ENCODE results near the gene ESYT2.
"Not testable (repeated sequence)": the region's sequence is repeated elsewhere in the genome, so short reads cannot be mapped to it uniquely, and the experiment has no call there.

Gene ESYT2

GRCh38 chr7:158854681-158855081 lies 25.4 kb upstream of the ESYT2 start:
- no peak for DNase-seq

DNA sequence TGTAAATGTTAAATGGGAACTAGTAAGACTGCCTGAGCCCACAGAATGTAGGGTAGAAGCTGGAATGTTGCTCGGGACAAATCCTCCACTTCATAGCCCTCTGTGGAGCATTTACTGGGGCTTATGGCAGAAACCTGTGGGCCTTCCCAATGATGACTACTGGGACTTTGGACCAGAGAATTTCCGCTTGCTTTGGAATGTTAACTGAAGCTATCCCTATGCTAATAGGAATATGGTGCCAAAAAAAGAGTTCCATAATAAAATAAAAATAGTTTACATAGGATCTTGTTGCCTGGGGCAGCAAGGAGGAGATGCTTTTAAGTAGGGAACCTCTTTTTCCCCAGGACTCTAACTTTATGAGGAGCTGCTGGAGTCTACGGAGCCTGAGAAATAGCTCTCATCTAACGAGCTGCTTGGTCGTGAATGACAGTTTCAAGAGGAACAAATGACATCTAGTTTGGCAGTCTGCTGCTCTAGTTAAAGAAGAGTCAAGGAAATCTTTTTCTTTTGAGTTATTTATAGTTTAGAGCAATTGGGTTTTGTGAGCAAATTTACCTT lies 21.3 kb upstream of the ESYT2 start:
- DNase-seq = no peak

- DNase-seq = no peak
Observed at GRCh38 chr7:158849768-158850544, 20.6 kb upstream of the ESYT2 start.

DNA sequence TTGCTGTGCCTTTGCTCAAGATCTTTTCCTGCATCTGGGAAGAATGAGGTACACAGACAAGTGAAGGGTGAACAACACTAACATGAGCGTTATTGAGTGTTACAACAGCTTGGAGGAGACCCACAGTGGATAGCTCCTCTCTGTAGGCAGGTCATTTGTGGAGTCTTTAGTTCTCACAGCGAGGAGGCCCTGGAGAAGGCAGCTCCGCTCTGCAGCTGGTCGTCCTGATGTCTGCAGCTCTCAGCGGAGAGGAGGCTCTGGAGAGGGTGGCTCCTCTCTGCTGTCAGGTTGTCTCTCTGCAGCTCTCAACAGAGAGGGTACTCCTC lies 20.1 kb upstream of the ESYT2 start:
- DNase-seq = no peak

GRCh38 chr7:158847451-158847866 lies 18.1 kb upstream of the ESYT2 start:
- DNase-seq = no peak

- DNase-seq = no peak
Observed at GRCh38 chr7:158846304-158846703, 17.0 kb upstream of the ESYT2 start.

DNA sequence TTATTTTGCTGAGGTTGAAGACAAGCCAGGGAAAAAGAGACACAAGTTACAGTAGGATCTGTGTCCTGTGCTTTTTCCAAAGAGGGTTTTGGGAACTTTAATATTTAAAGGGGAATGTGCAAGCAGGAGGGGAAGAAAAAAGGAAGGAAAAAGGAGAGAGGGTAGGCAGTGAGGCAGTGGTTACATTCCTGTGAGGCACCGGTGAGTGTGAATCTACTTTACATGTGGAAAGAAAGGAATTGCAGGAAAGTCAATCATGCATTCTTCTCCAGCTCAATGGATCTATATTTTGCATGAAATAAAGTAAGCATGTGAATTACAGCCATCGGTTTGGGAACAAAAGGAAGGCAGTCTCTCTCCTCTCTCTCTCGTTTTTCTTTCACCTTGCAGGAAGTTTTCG lies 14.5 kb upstream of the ESYT2 start:
- no peak for DNase-seq

- no peak for DNase-seq
Observed at GRCh38 chr7:158842486-158842885, 13.2 kb upstream of the ESYT2 start.

DNA sequence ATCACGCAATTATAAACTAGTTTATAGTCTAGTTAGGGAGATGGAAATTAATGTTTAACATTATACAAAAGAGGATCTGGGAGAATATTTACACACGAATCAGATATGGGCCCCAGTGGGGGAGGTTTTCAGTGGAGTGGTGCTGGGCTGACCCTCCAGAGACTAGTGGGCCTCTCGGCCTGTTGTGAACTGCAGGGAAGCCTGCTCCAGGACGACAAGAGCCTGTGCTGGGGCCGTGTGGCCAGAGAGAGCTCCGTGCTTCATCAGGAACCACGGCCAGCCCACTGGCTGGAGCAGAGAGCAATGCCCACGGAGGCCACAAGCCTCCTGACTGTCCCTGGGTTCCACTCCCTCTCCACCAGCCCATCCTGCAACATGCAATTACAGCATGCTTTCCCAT lies 11.3 kb upstream of the ESYT2 start:
- no peak for DNase-seq

DNA sequence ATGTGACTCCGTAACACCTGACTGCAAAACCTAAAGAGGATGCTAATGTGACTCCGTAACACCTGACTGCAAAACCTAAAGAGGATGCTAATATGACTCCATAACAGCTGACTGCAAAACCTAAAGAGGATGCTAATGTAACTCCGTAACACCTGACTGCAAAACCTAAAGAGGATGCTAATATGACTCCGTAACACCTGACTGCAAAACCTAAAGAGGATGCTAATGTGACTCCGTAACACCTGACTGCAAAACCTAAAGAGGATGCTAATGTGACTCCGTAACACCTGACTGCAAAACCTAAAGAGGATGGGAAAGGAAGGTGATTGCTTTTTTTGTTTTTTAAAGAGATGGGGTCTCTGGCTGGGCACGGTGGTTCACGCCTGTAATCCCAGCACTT lies 9.9 kb upstream of the ESYT2 start:
- DNase-seq = not testable (repeated sequence)

DNA sequence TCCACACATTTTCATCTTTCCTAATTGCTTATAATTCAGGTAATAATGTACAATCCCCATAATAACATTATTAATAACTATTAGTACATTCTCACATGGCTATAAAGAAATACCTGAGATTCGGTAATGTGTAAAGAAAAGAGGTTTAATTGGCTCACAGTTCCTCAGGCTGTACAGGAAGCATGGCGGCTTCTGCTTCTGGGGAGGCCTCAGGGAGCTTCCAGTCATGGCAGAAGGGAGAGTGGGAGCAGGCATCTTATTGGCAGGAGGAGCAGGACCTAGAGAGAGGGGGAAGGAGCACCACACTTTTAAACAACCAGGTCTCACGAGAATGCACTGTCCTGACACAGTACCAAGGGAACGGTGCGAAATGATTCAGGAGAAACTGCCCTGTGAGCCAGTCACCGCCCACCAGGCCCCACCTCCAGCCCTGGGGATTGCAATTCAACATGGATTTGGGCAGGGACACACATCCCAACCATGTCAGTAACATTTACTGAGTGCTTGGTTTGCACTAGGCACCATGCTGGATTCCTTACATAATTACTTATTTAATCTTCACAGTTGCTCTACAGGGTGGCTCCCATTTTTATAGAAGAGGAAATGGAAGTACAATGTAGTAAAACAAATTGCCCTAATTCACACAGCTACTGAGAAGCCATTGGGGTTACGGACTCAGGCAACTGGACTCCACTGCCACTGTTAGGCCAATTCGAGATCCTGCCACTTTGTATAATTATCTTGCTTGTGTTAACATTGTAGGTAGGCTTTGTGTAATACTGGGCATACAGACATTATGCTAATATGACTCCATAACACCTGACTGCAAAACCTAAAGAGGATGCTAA lies 8.7 kb upstream of the ESYT2 start:
- DNase-seq = no peak

DNA sequence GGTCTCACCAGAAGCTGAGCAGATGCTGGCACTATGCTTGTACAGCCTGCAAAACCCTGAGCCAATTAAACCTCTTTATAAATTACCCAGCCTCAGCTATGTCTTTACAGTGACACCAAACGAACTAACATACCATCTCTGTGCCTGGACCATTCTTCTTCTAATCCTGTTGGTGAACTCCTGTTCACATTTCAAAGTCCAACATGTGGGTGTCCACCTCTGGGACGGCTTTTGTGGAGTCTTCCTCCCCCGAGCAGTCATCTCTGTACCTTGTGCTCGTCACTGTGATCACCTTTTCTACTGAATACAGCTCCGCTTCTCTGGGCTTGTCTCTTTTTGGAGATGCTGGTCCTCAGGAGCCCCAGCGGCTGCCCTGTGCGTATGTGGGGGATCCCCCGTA lies 7.4 kb upstream of the ESYT2 start:
- DNase-seq = no peak

- no peak for DNase-seq
Observed at GRCh38 chr7:158834878-158835784, 5.8 kb upstream of the ESYT2 start.

- no peak for DNase-seq
Observed at GRCh38 chr7:158832994-158833393, 3.7 kb upstream of the ESYT2 start.

GRCh38 chr7:158831738-158832091 lies 2.4 kb upstream of the ESYT2 start:
- no peak for DNase-seq

DNA sequence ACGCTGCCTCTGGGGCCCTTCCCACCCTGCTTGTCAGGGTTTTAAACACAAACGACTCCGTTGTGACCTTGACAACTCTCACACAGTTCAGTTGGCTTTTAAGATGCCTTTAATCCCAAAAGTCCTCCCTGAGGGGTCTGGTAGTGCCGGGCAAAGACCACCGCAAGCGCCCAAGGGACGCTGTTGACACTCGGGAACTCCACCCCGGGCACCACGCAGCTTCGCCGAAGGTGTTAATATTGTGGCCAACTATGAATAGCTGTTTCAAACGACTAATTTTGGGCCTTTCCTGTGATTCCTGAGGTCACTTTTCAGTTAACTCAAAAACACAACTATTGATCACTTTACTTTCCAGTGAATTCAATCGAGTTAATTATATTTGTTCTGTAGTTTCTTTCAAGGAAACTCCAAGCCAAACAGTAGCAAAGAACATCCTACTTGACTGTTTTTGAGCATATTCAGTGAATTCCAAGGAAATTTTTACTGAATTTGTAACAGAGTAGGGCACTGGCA lies 958 bp upstream of the ESYT2 start:
- no peak for DNase-seq

GRCh38 chr7:158829021-158829341 lies 328 bp downstream of the ESYT2 start:
- peak; percentile 73 for DNase-seq

DNA sequence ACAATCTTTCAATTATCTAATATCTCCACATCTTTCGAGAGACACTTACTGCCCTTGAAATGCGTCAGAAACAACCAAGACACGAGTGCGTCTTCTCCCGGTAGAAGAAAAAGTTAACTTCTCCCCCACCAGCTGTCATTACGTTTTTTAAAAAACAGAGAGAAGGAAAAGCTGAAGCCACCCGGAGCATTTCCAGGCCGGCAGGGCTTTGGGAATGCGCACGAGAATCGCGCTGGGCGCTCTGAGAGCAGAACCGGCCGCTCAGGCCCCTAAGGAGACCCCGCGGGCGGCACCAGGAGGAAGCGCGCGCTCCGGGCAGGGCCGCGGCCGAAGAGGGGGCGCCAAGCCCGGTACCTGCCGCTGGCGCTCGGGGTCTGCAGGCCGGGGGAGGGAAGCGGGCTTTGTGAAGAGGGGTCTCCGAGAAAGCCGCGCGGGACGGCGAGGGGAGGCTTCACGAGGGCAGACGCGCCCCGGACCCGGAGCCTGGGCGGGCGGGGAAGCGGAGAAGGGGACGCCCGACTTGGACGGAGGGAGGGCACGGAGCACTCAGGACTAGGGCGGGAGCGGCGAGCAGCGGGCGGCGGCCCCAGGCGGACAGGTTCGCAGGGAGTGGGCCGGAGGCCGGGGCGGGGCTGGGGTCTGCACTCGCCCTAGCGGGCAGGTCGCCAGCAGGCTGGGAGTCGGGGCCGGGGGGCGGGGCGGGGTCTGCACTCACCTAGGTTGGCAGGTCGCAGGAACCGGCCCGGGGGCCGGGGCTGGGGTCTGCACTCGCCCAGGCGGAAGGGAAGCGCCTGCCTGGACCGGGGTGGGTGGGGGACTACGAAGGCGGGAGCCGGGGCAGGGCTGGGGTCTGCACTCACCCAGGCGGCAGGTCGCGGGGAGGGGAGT lies 932 bp downstream of the ESYT2 start:
- DNase-seq = no peak

- peak; percentile 24 for DNase-seq
Observed at GRCh38 chr7:158827411-158828132, 1.7 kb downstream of the ESYT2 start.

DNA sequence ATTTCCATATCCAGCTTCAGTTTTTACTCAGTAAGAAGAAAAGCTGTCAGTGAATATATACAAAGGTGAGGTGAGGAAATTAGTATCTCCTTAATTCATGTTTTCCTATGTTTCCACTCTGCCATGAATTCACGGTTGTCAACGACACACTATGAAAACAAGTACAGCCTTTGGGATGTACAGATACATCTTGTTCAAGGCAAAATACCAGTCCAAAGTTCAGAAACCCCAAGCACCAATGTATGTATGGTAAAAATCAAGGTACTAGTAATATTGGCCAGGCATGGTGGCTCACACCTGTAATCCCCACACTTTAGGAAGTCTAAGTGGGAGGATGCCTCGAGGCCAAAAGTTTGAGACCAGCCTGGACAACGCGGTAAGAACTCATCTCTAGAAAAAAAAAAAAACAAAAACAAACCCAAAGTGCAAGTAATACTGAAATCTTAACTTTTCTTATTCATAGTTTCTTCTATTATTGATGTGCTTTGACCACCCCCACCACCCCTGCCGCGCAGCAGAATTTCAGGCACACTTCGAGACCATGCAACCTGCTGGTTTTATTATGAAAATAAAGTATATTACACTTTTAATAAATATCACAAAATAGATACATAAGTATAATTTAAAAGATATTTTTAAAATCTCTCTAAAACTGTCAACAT lies 3.5 kb downstream of the ESYT2 start:
- no peak for DNase-seq

GRCh38 chr7:158824028-158824427 lies 5.3 kb downstream of the ESYT2 start:
- DNase-seq = peak; percentile 72

Measured in CD4-positive, alpha-beta T cell treated with Interferon gamma for 1 hour (primary cell).